Activated CD8-positive, alpha-beta T cell treated with anti-CD3 and anti-CD28 coated beads for 36 hours (primary cell): ENCODE results near the gene EFCAB10. TPM values are rescaled to one million over a fixed set of nuclear protein-coding genes. Genes with fewer than 3 reads are reported as not detected.

Source experiments
- ATAC-seq: fragments of 200-7000 bp; cut with Tn5 transposase; one replicate; pipeline ENCODE4 v1.10.0; 2021; ENCODE audit warnings: mild to moderate bottlenecking, moderate library complexity
- CTCF ChIA-PET: fragments of 350-600 bp; sonication (Branson Sonifier 250); formaldehyde crosslinking; loops from one replicate; lab custom pipeline; 2021; ENCODE audit warnings: antibody characterized with exemption; lab: Charles Lee
- POLR2A ChIA-PET: fragments of 350-600 bp; sonication (Branson Sonifier 250); formaldehyde crosslinking; loops from one replicate; lab custom pipeline; 2021; ENCODE audit warnings: antibody characterized with exemption; lab: Charles Lee
- DNase-seq: peaks from one replicate; pipeline ENCODE4 v3.0.0-alpha.2; 2020
- H3K27ac Mint-ChIP-seq: one replicate; pipeline ENCODE4 v1.8.0; 2021; ENCODE audit warnings: mild to moderate bottlenecking, mixed read lengths
- H3K27me3 Mint-ChIP-seq: one replicate; pipeline ENCODE4 v1.8.0; 2021; ENCODE audit warnings: mixed read lengths
- H3K36me3 Mint-ChIP-seq: one replicate; pipeline ENCODE4 v1.8.0; 2021; ENCODE audit warnings: low read depth, mixed read lengths
- H3K4me1 Mint-ChIP-seq: one replicate; pipeline ENCODE4 v1.8.0; 2021; ENCODE audit warnings: low read depth, mixed read lengths
- H3K4me3 Mint-ChIP-seq: one replicate; pipeline ENCODE4 v1.8.0; 2021; ENCODE audit warnings: mild to moderate bottlenecking, moderate library complexity, mixed read lengths
- H3K9me3 Mint-ChIP-seq: one replicate; pipeline ENCODE4 v1.8.0; 2021; ENCODE audit warnings: mixed read lengths
- intact Hi-C: fragments of 100-400 bp; cut with micrococcal nuclease; formaldehyde crosslinking; loops from one replicate; pipeline ENCODE4 v1.10.0; 2022
- total RNA-seq, 2 experiments: library from RNA; stranded (reverse); gene quantifications; one replicate each; pipeline ENCODE4 v1.2.3, GENCODE V29; 2021
- TF ChIP-seq, protein P1 (sequence below): fragments of 200-600 bp; IDR thresholded peaks from one replicate; pipeline ENCODE4 v1.8.0; 2022; ENCODE audit warnings: antibody characterized with exemption, mild to moderate bottlenecking

Gene EFCAB10
- total RNA-seq, 2 experiments from 2014 or later = not detected

DNA sequence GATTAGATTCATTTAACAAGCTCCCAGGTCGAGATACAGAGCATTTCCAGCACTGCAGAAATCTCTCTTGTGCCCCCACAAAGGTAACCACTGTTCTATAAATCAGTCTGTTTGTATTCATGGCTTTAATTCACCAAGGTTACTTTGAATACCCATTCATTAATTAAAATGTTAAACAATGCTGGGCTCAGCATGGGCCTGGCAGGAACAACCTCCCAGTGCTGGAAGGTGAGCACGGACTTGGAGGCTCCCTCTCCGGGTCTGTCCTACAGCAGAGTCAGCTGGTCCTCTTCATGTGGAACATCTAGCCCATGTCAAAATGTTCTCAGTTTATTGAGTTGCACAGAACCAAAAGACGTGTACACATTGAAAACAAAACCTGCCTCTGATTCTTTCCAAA is 15.6 kb upstream of the EFCAB10 start:
- intact Hi-C loops = no loop called here
- ATAC-seq (no peak), DNase-seq (no peak)
- H3K36me3 Mint-ChIP-seq = no peaks in the 10 kb centered on the region
- no peaks in the 10 kb centered on the region for H3K4me1 Mint-ChIP-seq
- H3K27me3 Mint-ChIP-seq = peaks cover 6% of the 10 kb centered on the region
- no peaks in the 10 kb centered on the region for H3K9me3 Mint-ChIP-seq
- no peak overlapping the region for H3K27ac Mint-ChIP-seq
- no peak overlapping the region for H3K4me3 Mint-ChIP-seq
- TF ChIP-seq, protein P1, sequence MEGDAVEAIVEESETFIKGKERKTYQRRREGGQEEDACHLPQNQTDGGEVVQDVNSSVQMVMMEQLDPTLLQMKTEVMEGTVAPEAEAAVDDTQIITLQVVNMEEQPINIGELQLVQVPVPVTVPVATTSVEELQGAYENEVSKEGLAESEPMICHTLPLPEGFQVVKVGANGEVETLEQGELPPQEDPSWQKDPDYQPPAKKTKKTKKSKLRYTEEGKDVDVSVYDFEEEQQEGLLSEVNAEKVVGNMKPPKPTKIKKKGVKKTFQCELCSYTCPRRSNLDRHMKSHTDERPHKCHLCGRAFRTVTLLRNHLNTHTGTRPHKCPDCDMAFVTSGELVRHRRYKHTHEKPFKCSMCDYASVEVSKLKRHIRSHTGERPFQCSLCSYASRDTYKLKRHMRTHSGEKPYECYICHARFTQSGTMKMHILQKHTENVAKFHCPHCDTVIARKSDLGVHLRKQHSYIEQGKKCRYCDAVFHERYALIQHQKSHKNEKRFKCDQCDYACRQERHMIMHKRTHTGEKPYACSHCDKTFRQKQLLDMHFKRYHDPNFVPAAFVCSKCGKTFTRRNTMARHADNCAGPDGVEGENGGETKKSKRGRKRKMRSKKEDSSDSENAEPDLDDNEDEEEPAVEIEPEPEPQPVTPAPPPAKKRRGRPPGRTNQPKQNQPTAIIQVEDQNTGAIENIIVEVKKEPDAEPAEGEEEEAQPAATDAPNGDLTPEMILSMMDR = no peak
- POLR2A ChIA-PET = interaction anchor here (0.6 kb wide), 1 partner anchor 524 kb away, joined by 3 read pairs; no protein-coding TSS in a partner anchor
- CTCF ChIA-PET = no interaction called here

DNA sequence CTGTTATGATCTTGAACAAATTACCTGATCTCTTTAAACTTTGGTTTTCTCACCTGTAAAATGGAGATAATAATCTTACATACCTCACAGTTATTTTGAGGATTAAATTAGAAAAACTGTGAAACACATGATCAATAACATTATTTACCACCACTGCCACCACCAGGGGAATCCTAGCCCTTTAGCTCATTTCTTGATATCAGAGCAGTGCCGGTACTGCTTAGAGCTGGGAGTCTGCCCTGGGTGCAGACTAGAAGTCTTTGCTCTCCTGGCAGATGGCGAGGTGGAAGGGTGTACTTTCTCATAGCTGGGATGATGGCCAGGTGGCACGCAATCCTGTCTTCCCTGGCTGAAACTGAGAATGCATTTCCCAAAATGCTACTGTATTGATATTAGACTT is 12.7 kb upstream of the EFCAB10 start:
- Mint-ChIP-seq H3K9me3 (no peaks in the 10 kb centered on the region), H3K27ac (no peak overlapping the region), H3K27me3 (peaks cover 4% of the 10 kb centered on the region), H3K4me3 (no peak overlapping the region), H3K36me3 (no peaks in the 10 kb centered on the region), H3K4me1 (peaks cover 4% of the 10 kb centered on the region)
- no peak for ATAC-seq
- ChIA-PET CTCF (interaction anchor here (1.6 kb wide), 1 partner anchor 9 kb away, joined by 4 read pairs; no protein-coding TSS in a partner anchor), POLR2A (interaction anchor here (0.9 to 1.2 kb wide), 2 partner anchors 9 to 13 kb away, joined by 3 read pairs; no protein-coding TSS in a partner anchor)
- intact Hi-C loops = no loop called here
- DNase-seq = no peak
- TF ChIP-seq, protein P1 = no peak

- no peaks in the 10 kb centered on the region for H3K27me3 Mint-ChIP-seq
- H3K4me3 Mint-ChIP-seq = no peak overlapping the region
- H3K27ac Mint-ChIP-seq = no peak overlapping the region
- no peak for DNase-seq
- ATAC-seq = no peak
- peaks cover 9% of the 10 kb centered on the region for H3K4me1 Mint-ChIP-seq
- intact Hi-C loops = no loop called here
- ChIA-PET CTCF (interaction anchor here (0.8 to 1.6 kb wide), 5 partner anchors 10 to 471 kb away, joined by 3 to 5 read pairs (median 3); partner anchors contain the start of genes EFCAB10 and RINT1), POLR2A (no interaction called here)
- TF ChIP-seq, protein P1 = no peak
- no peaks in the 10 kb centered on the region for H3K9me3 Mint-ChIP-seq
- no peaks in the 10 kb centered on the region for H3K36me3 Mint-ChIP-seq
Observed at GRCh38 chr7:105591522-105591921, 10.2 kb upstream of the EFCAB10 start.

DNA sequence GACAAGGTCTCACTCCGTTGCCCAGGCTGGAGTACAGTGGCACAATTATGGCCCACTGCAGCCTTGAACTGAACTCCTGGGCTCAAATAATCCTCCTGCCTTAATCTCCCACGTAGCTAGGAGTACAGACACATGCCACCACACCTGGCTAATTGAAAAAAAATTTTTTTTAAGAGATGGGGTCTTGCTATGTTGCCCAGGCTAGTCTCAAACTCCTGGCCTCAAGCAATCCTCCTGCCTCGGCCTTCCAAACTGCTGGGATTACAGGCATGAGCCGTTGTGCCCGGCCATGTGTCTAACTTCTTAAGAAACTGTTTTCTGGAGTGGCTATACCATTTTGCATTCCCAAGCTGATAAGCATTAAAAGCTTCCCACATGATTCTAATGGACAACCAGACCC is 9.5 kb upstream of the EFCAB10 start:
- TF ChIP-seq, protein P1 = no peak
- ATAC-seq (no peak), DNase-seq (no peak)
- H3K36me3 Mint-ChIP-seq = no peaks in the 10 kb centered on the region
- no peaks in the 10 kb centered on the region for H3K27me3 Mint-ChIP-seq
- no peak overlapping the region for H3K27ac Mint-ChIP-seq
- ChIA-PET CTCF (interaction anchor here (0.8 to 1.8 kb wide), 3 partner anchors 18 to 470 kb away, joined by 3 to 4 read pairs (median 3); partner anchors contain the start of gene RINT1), POLR2A (interaction anchor here (0.6 kb wide), 1 partner anchor 39 kb away, joined by 3 read pairs; no protein-coding TSS in a partner anchor)
- peaks cover 9% of the 10 kb centered on the region for H3K4me1 Mint-ChIP-seq
- no peaks in the 10 kb centered on the region for H3K9me3 Mint-ChIP-seq
- no peak overlapping the region for H3K4me3 Mint-ChIP-seq
- intact Hi-C loops = no loop called here

DNA sequence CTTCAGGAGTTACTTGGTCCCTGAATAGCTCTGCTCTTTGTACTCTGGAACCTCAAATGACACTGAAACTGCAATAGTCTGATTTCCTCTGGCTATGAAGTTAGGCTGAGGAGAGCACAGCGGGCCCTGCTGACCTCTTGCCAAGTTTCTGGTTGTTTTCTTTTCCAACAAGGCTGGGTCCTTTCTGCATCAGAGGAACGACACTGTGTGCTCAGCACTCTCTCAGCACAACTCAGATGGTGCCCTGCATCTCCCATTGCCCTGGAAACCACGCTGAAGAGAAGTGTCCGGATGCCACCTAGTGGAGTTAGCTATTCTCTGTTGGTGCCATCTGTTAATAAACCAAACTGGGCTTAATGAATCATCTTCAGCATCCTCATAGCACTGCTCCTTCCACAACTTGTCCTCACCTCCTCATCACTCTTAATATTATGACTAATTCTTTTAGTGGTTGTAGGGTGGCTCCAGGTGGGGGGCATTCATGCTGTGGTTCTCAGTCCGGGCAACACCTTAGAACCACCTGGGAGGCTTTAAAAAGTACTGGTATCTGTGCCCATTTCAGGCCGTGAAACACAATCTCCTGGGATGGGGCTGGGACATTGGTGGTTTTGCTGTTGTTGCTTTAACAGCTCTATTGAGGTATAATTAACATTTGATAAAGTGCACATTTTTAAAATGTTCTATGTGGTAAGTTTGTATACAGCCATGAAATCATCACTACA is 8.2 kb upstream of the EFCAB10 start:
- Mint-ChIP-seq H3K27me3 (no peaks in the 10 kb centered on the region), H3K4me3 (no peak overlapping the region), H3K4me1 (peaks cover 9% of the 10 kb centered on the region), H3K27ac (no peak overlapping the region), H3K36me3 (no peaks in the 10 kb centered on the region), H3K9me3 (peaks cover 3% of the 10 kb centered on the region)
- CTCF ChIA-PET = interaction anchor here (0.6 to 1.8 kb wide), 9 partner anchors 10 to 706 kb away, joined by 3 to 10 read pairs (median 4); partner anchors contain the start of gene RINT1
- POLR2A ChIA-PET = no interaction called here
- DNase-seq (peak; percentile 79), ATAC-seq (peak; percentile 97)
- intact Hi-C loops = no loop called here
- TF ChIP-seq, protein P1 = peak; percentile 74
